GM12878 (cell line): Measurements from ENCODE around the gene C1QL2. TPM values are rescaled to one million over a fixed set of nuclear protein-coding genes. Genes with fewer than 3 reads are reported as not detected.

ENCODE experiments used
- ATAC-seq: fragments of 200-7000 bp; cut with Tn5 transposase; 3 replicates; pipeline ENCODE4 v1.9.1; 2020; ENCODE audit warnings: mild to moderate bottlenecking, moderate library complexity
- BruUV-seq: library from RNA; stranded (reverse); fragments of 400-500 nt; replicated peaks from 2 replicates; lab custom pipeline; 2021; lab: Mats Ljungman, UMichigan
- CTCF ChIA-PET: fragments of 300-600 bp; sonication (Branson Sonifier 250); formaldehyde crosslinking; extraction: SDS; loops from one replicate; lab custom pipeline; 2021; ENCODE audit warnings: inconsistent platforms; lab: Yijun Ruan, JAX
- POLR2A ChIA-PET: fragments of 350-600 bp; formaldehyde crosslinking; extraction: SDS; loops from one replicate; lab custom pipeline; 2021; ENCODE audit warnings: inconsistent platforms; lab: Charles Lee
- RAD21 ChIA-PET: fragments of 300-600 bp; sonication (Branson Sonifier 250); formaldehyde crosslinking; loops from one replicate; lab custom pipeline; 2023; ENCODE audit warnings: antibody characterized with exemption; ENCODE audit not compliant: unreplicated experiment; lab: Charles Lee
- SMC1A ChIA-PET: fragments of 300-600 bp; sonication (Branson Sonifier 250); formaldehyde crosslinking; loops from one replicate; lab custom pipeline; 2023; ENCODE audit not compliant: unreplicated experiment, uncharacterized antibody; lab: Charles Lee
- DNase-seq: peaks from one replicate; pipeline ENCODE4 v3.0.0-alpha.2; 2011; ENCODE audit warnings: low read depth, low spot score
- FAIRE-seq: peaks from 3 replicates; lab custom pipeline; 2011; peaks lifted over from hg19 to GRCh38; lab: Jason Lieb, UNC
- H2AFZ ChIP-seq: 2 replicates; pipeline ENCODE4 v1.6.0; 2011; ENCODE audit warnings: low read depth, low read length, control low read depth; ENCODE audit not compliant: control insufficient read depth
- H3K27ac ChIP-seq: 2 replicates; pipeline ENCODE4 v1.5.1; 2011; ENCODE audit warnings: control low read depth; ENCODE audit not compliant: control insufficient read depth, insufficient read depth
- H3K27me3 ChIP-seq, 2 experiments: replicated peaks in 1 of 2; 2 replicates each; pipeline versions ENCODE4 v1.6.0 to v1.6.1; 2011; ENCODE audit warnings: low read length in 1 of 2; ENCODE audit not compliant: control insufficient read depth in 2 of 2, insufficient read depth in 2 of 2
- H3K36me3 ChIP-seq, 2 experiments: 2 replicates each; pipeline ENCODE4 v1.5.1; 2011; ENCODE audit warnings: low read length in 1 of 2; ENCODE audit not compliant: control insufficient read depth in 2 of 2, insufficient read depth in 2 of 2
- H3K4me1 ChIP-seq: 2 replicates; pipeline ENCODE4 v1.6.1; 2011; ENCODE audit warnings: mild to moderate bottlenecking, low read length, moderate library complexity, mixed read lengths; ENCODE audit not compliant: control insufficient read depth, insufficient read depth
- H3K4me2 ChIP-seq: 2 replicates; pipeline ENCODE4 v1.6.0; 2011; ENCODE audit warnings: control low read depth; ENCODE audit not compliant: control insufficient read depth, insufficient read depth
- H3K4me3 ChIP-seq: fragments of 200-600 bp; sonication (generic); 2 replicates; pipeline ENCODE4 v1.5.1; 2016
- H3K79me2 ChIP-seq: 2 replicates; pipeline ENCODE4 v1.6.0; 2011; ENCODE audit warnings: low read length; ENCODE audit not compliant: control insufficient read depth, insufficient read depth
- H3K9ac ChIP-seq: 2 replicates; pipeline ENCODE4 v1.8.0; 2011; ENCODE audit warnings: low read length, control low read depth, mixed read lengths; ENCODE audit not compliant: control insufficient read depth, insufficient read depth
- H3K9me3 ChIP-seq: replicated peaks from 3 replicates; pipeline ENCODE4 v1.5.1; 2011; ENCODE audit warnings: mild to moderate bottlenecking, low read length; ENCODE audit not compliant: control insufficient read depth, insufficient read depth
- H4K20me1 ChIP-seq: 2 replicates; pipeline ENCODE4 v1.6.0; 2011; ENCODE audit not compliant: control insufficient read depth, insufficient read depth
- BHLHE40 ChIP-seq, 2 experiments: fragments of 450-650 bp in 1 of 2; IDR thresholded peaks; 2 replicates each; pipeline ENCODE4 v1.6.1; 2011 to 2017; ENCODE audit warnings: low read depth in 2 of 2, borderline replicate concordance in 1 of 2, improper control_type of control experiment in 1 of 2, low read length in 1 of 2, mild to moderate bottlenecking in 1 of 2
- CBX3 ChIP-seq: fragments of 200-600 bp; sonication (generic); IDR thresholded peaks from 2 replicates; pipeline ENCODE4 v1.6.1; 2016; ENCODE audit warnings: low read depth, borderline replicate concordance
- EED ChIP-seq: sonication (generic); IDR thresholded peaks from 2 replicates; pipeline ENCODE4 v1.6.1; 2016; ENCODE audit warnings: antibody characterized with exemption, low read depth
- ETV6 ChIP-seq, 2 experiments: fragments of 450-650 bp in 1 of 2; IDR thresholded peaks in 1 of 2; conservative IDR thresholded peaks in 1 of 2; 2 replicates each; pipeline ENCODE4 v1.6.1; 2014; ENCODE audit warnings: antibody characterized with exemption in 1 of 2, borderline replicate concordance in 1 of 2, low read depth in 1 of 2, mild to moderate bottlenecking in 1 of 2, moderate library complexity in 1 of 2
- GABPA ChIP-seq: IDR thresholded peaks from 2 replicates; pipeline ENCODE4 v1.6.1; 2014; ENCODE audit warnings: antibody characterized with exemption, low read depth, mild to moderate bottlenecking, inconsistent platforms
- LARP7 ChIP-seq: fragments of 450-650 bp; IDR thresholded peaks from 2 replicates; pipeline ENCODE4 v1.6.1; 2017; ENCODE audit warnings: mild to moderate bottlenecking
- NFYA ChIP-seq: IDR thresholded peaks from 2 replicates; pipeline ENCODE4 v1.6.1; 2011; ENCODE audit warnings: low read depth, mild to moderate bottlenecking, low read length, improper control_type of control experiment, borderline replicate concordance
- NR2C2 ChIP-seq: IDR thresholded peaks from 2 replicates; pipeline ENCODE4 v1.6.1; 2011; ENCODE audit warnings: borderline replicate concordance, low read depth; ENCODE audit not compliant: control insufficient read depth, insufficient read length
- NRF1 ChIP-seq: conservative IDR thresholded peaks from 2 replicates; pipeline ENCODE4 v1.6.1; 2011; ENCODE audit warnings: mild to moderate bottlenecking, low read depth, low read length, improper control_type of control experiment
- POLR2A ChIP-seq: IDR thresholded peaks from 2 replicates; pipeline ENCODE4 v1.6.1; 2011; ENCODE audit warnings: low read depth, mild to moderate bottlenecking, low read length
- SIX5 ChIP-seq: IDR thresholded peaks from 2 replicates; pipeline ENCODE4 v1.6.1; 2011; ENCODE audit warnings: mild to moderate bottlenecking, low read depth, low read length, moderate library complexity; ENCODE audit not compliant: severe bottlenecking
- SMC3 ChIP-seq: IDR thresholded peaks from 2 replicates; pipeline ENCODE4 v1.6.1; 2011; ENCODE audit warnings: low read length, improper control_type of control experiment, borderline replicate concordance
- SPI1 ChIP-seq: IDR thresholded peaks from 2 replicates; pipeline ENCODE4 v1.6.1; 2011; ENCODE audit warnings: low read depth, mild to moderate bottlenecking, low read length, moderate library complexity, borderline replicate concordance; ENCODE audit not compliant: insufficient read depth
- TCF3 ChIP-seq: IDR thresholded peaks from 2 replicates; pipeline ENCODE4 v1.6.1; 2012; ENCODE audit warnings: low read depth, mild to moderate bottlenecking, low read length, borderline replicate concordance; ENCODE audit not compliant: insufficient read depth
- ZNF217 ChIP-seq: fragments of 450-650 bp; IDR thresholded peaks from 2 replicates; pipeline ENCODE4 v1.6.1; 2017; ENCODE audit warnings: antibody characterized with exemption, mild to moderate bottlenecking
- ZNF622 ChIP-seq: fragments of 450-650 bp; IDR thresholded peaks from 2 replicates; pipeline ENCODE4 v1.6.1; 2017; ENCODE audit warnings: mild to moderate bottlenecking, inconsistent platforms
- WGBS: methylation state at CpG from one replicate; pipeline ENCODE4 v1.1.6; 2016; ENCODE audit warnings: low lambda C conversion rate; ENCODE audit not compliant: insufficient replicate concordance, insufficient coverage; ENCODE audit errors: missing lambda C conversion rate; 5-methylcytosine and 5-hydroxymethylcytosine counted together
- in situ Hi-C: fragments of 300-500 bp; cut with MboI; formaldehyde crosslinking; loops from 9 replicates; pipeline ENCODE4 v1.14.3; 2018; ENCODE audit warnings: mixed read lengths
- intact Hi-C: fragments of 100-400 bp; cut with micrococcal nuclease; formaldehyde crosslinking; loops from one replicate; pipeline ENCODE4 v1.14.2; 2022; ENCODE audit not compliant: unreplicated experiment
- polyA plus RNA-seq, 11 experiments: library from polyadenylated mRNA; depleted of rRNA in 4 of 11; unstranded in 6 of 11; stranded (reverse) in 5 of 11; fragments of >200 nt; fragmentation: Nextera tagmentation in 4 of 11; fragmentation: Illumina TruSeq in 1 of 11; extraction: Ambion mirVana in 4 of 11; extraction: Trizol in 1 of 11; gene quantifications; 1 replicate in 1 of 11; 2 replicates in 10 of 11; pipeline versions ENCODE4 v1.2.1 to v1.2.3, GENCODE V29; 2011 to 2016; ENCODE audit warnings: inconsistent platforms in 2 of 11, missing spikeins in 2 of 11, low read depth in 1 of 11
- total RNA-seq, 4 experiments: library from RNA; depleted of rRNA in 3 of 4; stranded (reverse); fragments of >200 nt in 3 of 4; fragmentation: Illumina TruSeq in 1 of 4; extraction: Trizol in 1 of 4; gene quantifications; 2 replicates each; pipeline versions ENCODE4 v1.2.1 to v1.2.3, GENCODE V29; 2013 to 2021
- TF ChIP-seq, protein P1 (sequence below): fragments of 450-650 bp; IDR thresholded peaks from 2 replicates; pipeline ENCODE4 v1.6.1; 2014; ENCODE audit warnings: mild to moderate bottlenecking
- TF ChIP-seq, protein P2 (sequence below): IDR thresholded peaks from 2 replicates; pipeline ENCODE4 v1.6.1; 2011; ENCODE audit warnings: low read depth, low read length, improper control_type of control experiment, borderline replicate concordance

The C1QL2 gene
- total and polyA plus RNA-seq, 10 of the 15 experiments (the other 5 are each of a cell fraction or from before 2014, with no cell fraction given) = not detected

DNA sequence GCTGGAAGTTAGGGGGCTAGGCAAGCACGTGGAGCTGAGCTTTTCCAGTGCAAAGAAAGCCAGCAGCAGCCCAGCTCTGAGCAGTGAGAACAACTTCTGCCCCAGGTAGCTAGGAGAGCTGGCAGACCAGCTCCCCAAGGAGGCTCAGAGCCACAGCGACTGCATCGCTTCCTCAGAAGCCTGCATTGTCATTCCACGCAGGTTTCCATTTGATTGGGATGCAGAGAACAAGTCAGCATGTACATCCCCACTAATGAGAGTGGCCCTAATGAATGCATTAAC, 45.1 kb downstream of the C1QL2 start:
- no peak for FAIRE-seq
- H3K36me3 ChIP-seq = no peaks in the 10 kb centered on the region
- no peaks in the 10 kb centered on the region for H4K20me1 ChIP-seq
- in situ Hi-C loops (no loop called here), intact Hi-C loops (no loop called here)
- ChIA-PET SMC1A (no interaction called here), RAD21 (no interaction called here), CTCF (no interaction called here), POLR2A (interaction anchor here (0.7 kb wide), 1 partner anchor 180 kb away, joined by 4 read pairs; no protein-coding TSS in a partner anchor)
- no peaks in the 10 kb centered on the region; the same call in 2 of the 3 replicates for H3K9me3 ChIP-seq
- ATAC-seq = no peak
- no peak for DNase-seq
- no peaks in the 10 kb centered on the region; a peak in 2 of 4 replicates for H3K27me3 ChIP-seq
- 29% methylated on average over 4 of the region's 4 CpGs for WGBS
- H3K79me2 ChIP-seq = no peaks in the 10 kb centered on the region
- no peak overlapping the region for H3K9ac ChIP-seq
- no peak overlapping the region for H3K4me2 ChIP-seq
- H2AFZ ChIP-seq = no peak overlapping the region
- H3K4me3 ChIP-seq = no peak overlapping the region
- H3K4me1 ChIP-seq = no peaks in the 10 kb centered on the region
- BruUV-seq = no TSS peak
- TF ChIP-seq CBX3 = no peak
- TF ChIP-seq, protein P1, sequence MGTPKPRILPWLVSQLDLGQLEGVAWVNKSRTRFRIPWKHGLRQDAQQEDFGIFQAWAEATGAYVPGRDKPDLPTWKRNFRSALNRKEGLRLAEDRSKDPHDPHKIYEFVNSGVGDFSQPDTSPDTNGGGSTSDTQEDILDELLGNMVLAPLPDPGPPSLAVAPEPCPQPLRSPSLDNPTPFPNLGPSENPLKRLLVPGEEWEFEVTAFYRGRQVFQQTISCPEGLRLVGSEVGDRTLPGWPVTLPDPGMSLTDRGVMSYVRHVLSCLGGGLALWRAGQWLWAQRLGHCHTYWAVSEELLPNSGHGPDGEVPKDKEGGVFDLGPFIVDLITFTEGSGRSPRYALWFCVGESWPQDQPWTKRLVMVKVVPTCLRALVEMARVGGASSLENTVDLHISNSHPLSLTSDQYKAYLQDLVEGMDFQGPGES = no peak
- TF ChIP-seq TCF3 = no peak
- TF ChIP-seq SPI1 = no peak
- TF ChIP-seq, protein P2, sequence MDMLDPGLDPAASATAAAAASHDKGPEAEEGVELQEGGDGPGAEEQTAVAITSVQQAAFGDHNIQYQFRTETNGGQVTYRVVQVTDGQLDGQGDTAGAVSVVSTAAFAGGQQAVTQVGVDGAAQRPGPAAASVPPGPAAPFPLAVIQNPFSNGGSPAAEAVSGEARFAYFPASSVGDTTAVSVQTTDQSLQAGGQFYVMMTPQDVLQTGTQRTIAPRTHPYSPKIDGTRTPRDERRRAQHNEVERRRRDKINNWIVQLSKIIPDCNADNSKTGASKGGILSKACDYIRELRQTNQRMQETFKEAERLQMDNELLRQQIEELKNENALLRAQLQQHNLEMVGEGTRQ = no peak
- no peak for TF ChIP-seq SIX5
- no peak for TF ChIP-seq NRF1
- no peak for TF ChIP-seq EED
- no peak for TF ChIP-seq ZNF622
- no peak for TF ChIP-seq POLR2A
- TF ChIP-seq NFYA = no peak
- no peak for TF ChIP-seq LARP7
- TF ChIP-seq ZNF217 = no peak
- TF ChIP-seq NR2C2 = no peak
- TF ChIP-seq SMC3 = no peak
- TF ChIP-seq BHLHE40 (IDR thresholded peaks at IDR 0.05; ENCODE audit: borderline replicate concordance in 1 of 2, low read depth in 2 of 2, low read length in 1 of 2) = no peak
- TF ChIP-seq GABPA = no peak
- no peak for TF ChIP-seq ETV6 (conservative IDR thresholded peaks at IDR 0.05 in 1 of 2, IDR thresholded peaks at IDR 0.05 in 1 of 2; ENCODE audit: borderline replicate concordance in 1 of 2, low read depth in 1 of 2)
- no peak overlapping the region for H3K27ac ChIP-seq
